T follicular helper cell (primary cell): ENCODE data around the gene CCDC124.
"Not testable (repeated sequence)": the region's sequence is repeated elsewhere in the genome, so short reads cannot be mapped to it uniquely, and the experiment has no call there.

Experiments used
- DNase-seq: peaks from one replicate; pipeline ENCODE4 v3.0.0-alpha.2; 2020; ENCODE audit warnings: low read depth

CCDC124 gene

DNA sequence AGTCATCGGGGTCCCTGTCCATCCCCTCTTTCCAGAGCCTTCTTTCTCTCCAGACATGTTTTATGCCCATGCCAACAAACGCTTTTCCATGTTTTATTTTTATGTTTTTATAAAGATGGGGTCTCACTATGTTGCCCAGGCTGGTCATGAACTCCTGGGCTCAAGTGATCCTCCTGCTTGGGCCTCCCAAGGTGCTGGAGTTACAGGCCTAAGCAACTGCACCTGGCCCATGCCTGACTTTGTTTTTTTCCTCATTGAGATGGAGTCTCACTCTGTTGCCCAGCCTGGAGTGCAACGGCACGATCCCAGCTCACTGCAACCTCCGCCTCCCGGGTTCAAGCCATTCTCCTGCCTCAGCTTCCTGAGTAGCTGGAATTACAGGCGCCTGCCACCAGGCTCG, 53.8 kb downstream of the CCDC124 start:
- not testable (repeated sequence) for DNase-seq

GRCh38 chr19:17988161-17988560, 55.3 kb downstream of the CCDC124 start:
- DNase-seq, result no peak

- no peak for DNase-seq
Measured at GRCh38 chr19:17989425-17990094, 56.7 kb downstream of the CCDC124 start.

GRCh38 chr19:17993076-17993813, 60.4 kb downstream of the CCDC124 start:
- DNase-seq, result no peak
